A673 (cell line): ENCODE results near the gene CDKN2D. TPM values are rescaled to one million over a fixed set of nuclear protein-coding genes. Genes with fewer than 3 reads are reported as not detected.

Experiments used
- BruUV-seq: library from RNA; stranded (reverse); fragments of 400-500 nt; replicated peaks from 2 replicates; lab custom pipeline; 2021; lab: Mats Ljungman, UMichigan
- CTCF ChIA-PET: fragments of 300-600 bp; sonication (Branson Sonifier 250); formaldehyde crosslinking; loops from one replicate; lab custom pipeline; 2022; ENCODE audit warnings: antibody characterized with exemption; lab: Charles Lee
- POLR2A ChIA-PET: fragments of 300-600 bp; sonication (Branson Sonifier 250); formaldehyde crosslinking; loops from one replicate; lab custom pipeline; 2022; ENCODE audit warnings: antibody characterized with exemption; ENCODE audit not compliant: low non-redundant PET; lab: Charles Lee
- DNase-seq: peaks from one replicate; pipeline ENCODE4 v3.0.0-alpha.2; 2015; ENCODE audit warnings: low spot score
- H3K27ac ChIP-seq: fragments of 200-600 bp; sonication (generic); 2 replicates; pipeline ENCODE4 v1.5.1; 2016; ENCODE audit warnings: mixed run types, low read depth, mild to moderate bottlenecking, mixed read lengths, antibody characterized with exemption, low read length; ENCODE audit not compliant: poor library complexity, severe bottlenecking
- H3K27me3 ChIP-seq: fragments of 200-600 bp; sonication (generic); replicated peaks from 2 replicates; pipeline ENCODE4 v1.6.1; 2017; ENCODE audit warnings: mixed run types, low read depth, mild to moderate bottlenecking, mixed read lengths, antibody characterized with exemption, low read length; ENCODE audit not compliant: insufficient read depth, poor library complexity
- H3K36me3 ChIP-seq: fragments of 200-600 bp; sonication (generic); 2 replicates; pipeline ENCODE4 v1.6.1; 2016; ENCODE audit warnings: mixed run types, mild to moderate bottlenecking, mixed read lengths, antibody characterized with exemption, low read length; ENCODE audit not compliant: insufficient read depth, poor library complexity, severe bottlenecking
- H3K4me1 ChIP-seq: fragments of 200-600 bp; sonication (generic); 2 replicates; pipeline ENCODE4 v1.6.1; 2017; ENCODE audit warnings: mixed run types, mild to moderate bottlenecking, mixed read lengths, antibody characterized with exemption, low read length; ENCODE audit not compliant: insufficient read depth, poor library complexity, severe bottlenecking
- H3K4me3 ChIP-seq: fragments of 200-600 bp; sonication (generic); 2 replicates; pipeline ENCODE4 v1.5.1; 2016; ENCODE audit warnings: low read depth, mixed run types, mild to moderate bottlenecking, mixed read lengths, low read length; ENCODE audit not compliant: poor library complexity, severe bottlenecking
- H3K9me3 ChIP-seq: fragments of 200-600 bp; sonication (generic); 2 replicates; pipeline ENCODE4 v1.6.1; 2016; ENCODE audit warnings: mixed run types, low read depth, mild to moderate bottlenecking, mixed read lengths, antibody characterized with exemption, low read length; ENCODE audit not compliant: poor library complexity, severe bottlenecking
- EZH2 ChIP-seq: fragments of 200-600 bp; sonication (generic); IDR thresholded peaks from 2 replicates; pipeline ENCODE4 v1.6.1; 2017; ENCODE audit warnings: borderline replicate concordance, low read depth, mild to moderate bottlenecking, mixed read lengths, antibody characterized with exemption, low read length; ENCODE audit not compliant: poor library complexity, severe bottlenecking
- intact Hi-C: fragments of 100-400 bp; cut with micrococcal nuclease; formaldehyde crosslinking; loops from one replicate; pipeline ENCODE4 v1.10.0; 2022; ENCODE audit not compliant: unreplicated experiment
- total RNA-seq: library from RNA; stranded (reverse); gene quantifications from 2 replicates; pipeline ENCODE4 v1.2.3, GENCODE V29; 2021
- TF ChIP-seq, protein P1 (sequence below): fragments of 300-800, 200-600 bp; sonication (generic); conservative IDR thresholded peaks from 2 replicates; pipeline ENCODE4 v1.5.1; 2017; ENCODE audit warnings: low read depth, mild to moderate bottlenecking, antibody characterized with exemption, low read length, moderate library complexity, mixed read lengths

Gene CDKN2D
- total RNA-seq, 1 experiment from 2014 or later = 14.6 TPM

DNA sequence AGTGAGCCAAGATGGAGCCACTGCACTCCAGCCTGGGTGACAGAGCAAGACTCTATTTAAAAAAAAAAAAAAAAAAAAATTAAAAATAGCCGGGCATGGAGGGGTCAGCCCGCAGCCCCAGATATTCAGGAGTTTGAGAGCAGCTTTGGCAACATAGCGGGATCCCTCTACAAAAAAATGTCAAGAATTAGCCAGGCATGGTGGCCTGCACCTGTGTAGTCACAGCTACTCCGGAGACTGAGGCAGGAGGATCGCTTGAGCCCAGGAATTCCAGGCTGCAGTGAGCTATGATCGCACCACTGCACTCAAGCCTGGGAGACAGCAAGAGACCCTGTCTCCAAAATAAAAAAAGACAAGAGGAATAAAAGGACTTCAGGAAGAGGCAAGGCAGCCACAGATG lies 17.6 kb upstream of the CDKN2D start:
- CTCF ChIA-PET = interaction anchor here (0.7 kb wide), 1 partner anchor 32 kb away, joined by 5 read pairs; no protein-coding TSS in a partner anchor
- intact Hi-C loops = loop anchor here (10.0 kb wide), 1 partner anchor 278 kb away; no protein-coding TSS in a partner anchor
- Histone ChIP-seq H3K27me3 (peaks cover 8% of the 10 kb centered on the region), H3K9me3 (no peaks in the 10 kb centered on the region), H3K4me1 (no peaks in the 10 kb centered on the region), H3K27ac (no peak overlapping the region), H3K4me3 (no peak overlapping the region), H3K36me3 (no peaks in the 10 kb centered on the region)
- no TSS peak for BruUV-seq
- no peak for TF ChIP-seq EZH2
- TF ChIP-seq, protein P1, sequence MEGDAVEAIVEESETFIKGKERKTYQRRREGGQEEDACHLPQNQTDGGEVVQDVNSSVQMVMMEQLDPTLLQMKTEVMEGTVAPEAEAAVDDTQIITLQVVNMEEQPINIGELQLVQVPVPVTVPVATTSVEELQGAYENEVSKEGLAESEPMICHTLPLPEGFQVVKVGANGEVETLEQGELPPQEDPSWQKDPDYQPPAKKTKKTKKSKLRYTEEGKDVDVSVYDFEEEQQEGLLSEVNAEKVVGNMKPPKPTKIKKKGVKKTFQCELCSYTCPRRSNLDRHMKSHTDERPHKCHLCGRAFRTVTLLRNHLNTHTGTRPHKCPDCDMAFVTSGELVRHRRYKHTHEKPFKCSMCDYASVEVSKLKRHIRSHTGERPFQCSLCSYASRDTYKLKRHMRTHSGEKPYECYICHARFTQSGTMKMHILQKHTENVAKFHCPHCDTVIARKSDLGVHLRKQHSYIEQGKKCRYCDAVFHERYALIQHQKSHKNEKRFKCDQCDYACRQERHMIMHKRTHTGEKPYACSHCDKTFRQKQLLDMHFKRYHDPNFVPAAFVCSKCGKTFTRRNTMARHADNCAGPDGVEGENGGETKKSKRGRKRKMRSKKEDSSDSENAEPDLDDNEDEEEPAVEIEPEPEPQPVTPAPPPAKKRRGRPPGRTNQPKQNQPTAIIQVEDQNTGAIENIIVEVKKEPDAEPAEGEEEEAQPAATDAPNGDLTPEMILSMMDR = no peak
- no peak for DNase-seq
- POLR2A ChIA-PET = no interaction called here

DNA sequence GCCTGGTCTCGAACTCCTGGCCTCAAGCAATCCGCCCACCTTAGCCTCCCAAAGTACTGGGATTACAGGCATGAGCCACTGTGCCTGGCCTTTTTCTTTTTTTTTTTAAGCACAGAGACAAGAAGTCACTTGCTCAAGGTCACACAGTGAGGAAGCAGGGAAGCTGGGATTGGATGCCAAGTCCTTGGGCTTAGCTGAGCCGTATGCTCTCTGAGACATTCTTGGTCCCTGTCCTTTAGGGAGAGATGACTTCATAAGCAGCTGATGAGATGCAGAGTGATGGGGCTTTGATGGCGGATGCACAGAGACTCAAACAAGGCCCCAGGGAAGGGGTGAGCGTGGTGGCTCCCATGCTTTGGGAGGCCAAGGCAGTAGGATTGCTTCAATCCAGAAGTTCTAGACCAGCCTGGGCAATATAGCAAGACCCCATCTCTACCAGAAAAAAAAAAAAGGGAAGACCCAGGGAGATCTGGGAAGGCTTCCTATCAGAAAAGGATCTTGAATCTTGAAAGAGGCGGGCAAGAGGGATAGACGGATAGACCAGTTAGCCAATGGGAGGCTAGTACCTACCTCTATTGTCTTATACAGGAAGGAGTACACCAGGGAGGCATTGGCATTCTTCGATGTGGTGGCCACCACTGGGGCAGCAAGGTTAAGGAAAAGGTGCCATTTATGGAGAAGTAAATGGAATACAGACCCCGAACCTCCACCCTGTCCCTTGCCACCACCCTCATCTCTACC lies 14.4 kb upstream of the CDKN2D start:
- Histone ChIP-seq H3K36me3 (no peaks in the 10 kb centered on the region), H3K4me3 (no peak overlapping the region), H3K4me1 (no peaks in the 10 kb centered on the region), H3K9me3 (no peaks in the 10 kb centered on the region), H3K27ac (no peak overlapping the region), H3K27me3 (peaks cover 8% of the 10 kb centered on the region)
- ChIA-PET CTCF (interaction anchor here (0.6 to 2.8 kb wide), 3 partner anchors 48 to 118 kb away, joined by 3 to 42 read pairs (median 7); partner anchors contain the start of gene QTRT1), POLR2A (no interaction called here)
- TF ChIP-seq, protein P1 = no peak
- TF ChIP-seq EZH2 = no peak
- BruUV-seq = no TSS peak
- intact Hi-C loops = loop anchor here (10.0 kb wide), 1 partner anchor 282 kb away; no protein-coding TSS in a partner anchor
- no peak for DNase-seq

DNA sequence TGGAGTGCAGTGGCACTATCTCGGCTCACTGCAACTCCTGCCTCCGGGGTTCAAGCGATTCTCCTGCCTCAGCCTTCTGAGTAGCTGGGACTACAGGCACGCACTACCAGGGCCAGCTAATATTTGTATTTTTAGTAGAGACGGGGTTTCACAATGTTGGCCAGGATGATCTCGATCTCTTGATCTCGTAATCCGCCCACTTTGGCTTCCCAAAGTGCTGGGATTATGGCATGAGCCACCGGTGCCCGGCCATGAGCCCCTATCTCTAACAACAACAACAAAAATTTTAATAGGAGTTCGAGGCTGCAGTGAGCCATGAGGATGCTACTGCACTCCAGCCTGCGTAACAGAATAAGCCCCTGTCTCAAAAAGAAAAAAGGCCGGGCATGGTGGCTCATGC lies 13.3 kb upstream of the CDKN2D start:
- no peaks in the 10 kb centered on the region for H3K4me1 ChIP-seq
- intact Hi-C loops = loop anchor here (10.0 kb wide), 1 partner anchor 283 kb away; no protein-coding TSS in a partner anchor
- H3K36me3 ChIP-seq = no peaks in the 10 kb centered on the region
- DNase-seq = no peak
- ChIA-PET CTCF (interaction anchor here (2.8 to 3.4 kb wide), 2 partner anchors 62 to 119 kb away, joined by 42 to 75 read pairs; partner anchors contain the start of gene QTRT1), POLR2A (interaction anchor here (0.6 kb wide), 1 partner anchor 15 kb away, joined by 3 read pairs; no protein-coding TSS in a partner anchor)
- H3K9me3 ChIP-seq = no peaks in the 10 kb centered on the region
- no TSS peak for BruUV-seq
- no peak for TF ChIP-seq EZH2
- TF ChIP-seq, protein P1 = no peak
- no peak overlapping the region for H3K4me3 ChIP-seq
- H3K27ac ChIP-seq = no peak overlapping the region
- H3K27me3 ChIP-seq = no peaks in the 10 kb centered on the region
